ENCODE data around the gene TSTD1.
A peak's percentile ranks its signal among the peaks of the same experiment; 100 is the strongest.
"Not testable (repeated sequence)": the region's sequence is repeated elsewhere in the genome, so short reads cannot be mapped to it uniquely, and the experiment has no call there.

TSTD1 gene

DNA sequence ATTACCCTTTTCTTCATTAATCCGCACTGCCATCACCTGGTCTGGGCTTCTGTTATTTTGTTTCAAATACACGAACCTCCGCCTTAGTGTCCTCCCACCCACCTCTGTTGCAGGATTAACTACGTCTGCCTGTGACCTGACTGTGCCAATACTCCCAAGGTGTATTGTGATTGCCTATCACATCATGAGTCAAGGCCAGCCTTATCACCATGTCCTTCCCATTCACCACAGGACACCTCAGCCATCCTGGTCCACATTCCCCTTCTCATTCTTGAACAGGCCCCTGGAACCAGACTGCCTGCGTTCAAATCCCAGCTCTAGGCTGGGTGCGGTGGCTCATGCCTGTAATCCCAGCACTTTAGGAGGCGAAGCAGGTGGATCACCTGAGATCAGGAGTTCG is 32.2 kb downstream of the TSTD1 start:
- DNase-seq = no peak

DNA sequence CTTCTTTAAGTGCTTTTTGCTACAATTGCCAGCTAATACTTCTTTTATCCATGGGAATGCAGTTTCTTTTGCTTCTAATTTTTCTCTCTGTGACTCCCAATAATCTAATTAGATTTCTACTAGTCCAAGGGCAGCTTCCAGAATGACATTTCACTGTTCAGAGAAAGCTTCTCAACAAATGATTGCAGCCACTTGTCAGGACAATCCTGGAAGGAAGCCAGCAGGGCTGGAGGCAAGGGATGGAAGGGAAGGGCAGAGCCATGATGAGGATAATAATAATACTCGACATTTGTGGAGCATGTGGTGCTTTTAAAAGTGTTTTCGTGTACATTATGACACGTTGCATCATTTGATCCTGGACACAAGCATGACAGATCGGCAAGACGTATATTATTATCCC is 37.2 kb downstream of the TSTD1 start:
- no peak for DNase-seq

DNA sequence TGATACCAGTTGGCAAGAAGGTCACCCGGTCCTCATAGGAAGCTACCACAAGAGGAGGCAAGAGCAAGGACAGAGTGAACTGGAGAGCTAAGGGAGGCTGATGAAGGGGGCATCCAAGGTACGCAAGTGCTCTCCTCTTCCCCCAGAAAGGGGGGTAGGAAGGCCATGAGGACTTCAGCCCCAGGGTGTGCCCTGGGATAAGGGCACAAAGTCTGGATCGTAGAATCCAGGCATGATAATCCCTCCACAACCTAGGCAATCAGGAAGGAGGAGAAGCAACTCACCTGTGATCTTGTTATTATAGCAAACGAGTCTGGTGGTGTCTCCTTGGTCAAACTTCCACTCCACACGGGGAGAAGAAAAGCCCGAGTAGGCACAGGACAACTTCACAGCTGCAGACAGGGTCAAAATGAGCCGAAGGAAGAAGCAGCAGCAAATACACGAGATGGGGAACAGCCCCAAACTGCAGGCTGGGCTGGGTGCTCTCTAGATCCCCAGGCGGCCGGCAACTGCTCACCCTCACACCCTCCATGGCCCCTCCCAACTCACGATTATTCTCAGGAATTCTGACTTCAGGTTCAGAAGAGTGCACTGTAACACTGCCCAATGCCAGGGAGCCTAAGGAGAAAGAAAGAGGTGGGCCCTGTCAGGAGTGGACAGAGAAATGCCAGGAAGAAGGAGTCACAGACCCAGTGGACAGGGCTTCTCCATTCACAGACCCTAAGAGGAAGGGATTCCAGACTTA is 37.9 kb downstream of the TSTD1 start:
- DNase-seq = no peak

DNA sequence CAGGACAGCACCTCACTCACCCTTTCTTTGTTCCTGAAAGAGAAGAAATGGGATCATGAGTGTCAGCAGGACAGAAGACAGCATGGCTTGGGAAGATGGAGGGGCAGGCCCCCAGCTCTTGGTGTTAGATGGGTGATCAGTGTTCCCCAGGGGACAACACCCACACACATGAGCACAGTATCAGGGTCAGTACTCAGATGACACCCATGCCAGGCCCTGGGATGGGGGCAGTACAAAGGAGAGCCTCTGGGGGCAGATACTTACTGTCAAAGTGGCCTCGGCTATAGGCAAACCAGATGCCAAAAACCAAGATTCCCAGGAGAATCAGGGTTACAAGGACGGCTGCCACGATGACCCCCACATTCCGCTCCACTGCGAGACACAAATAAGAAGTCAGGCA is 39.4 kb downstream of the TSTD1 start:
- no peak for DNase-seq

DNA sequence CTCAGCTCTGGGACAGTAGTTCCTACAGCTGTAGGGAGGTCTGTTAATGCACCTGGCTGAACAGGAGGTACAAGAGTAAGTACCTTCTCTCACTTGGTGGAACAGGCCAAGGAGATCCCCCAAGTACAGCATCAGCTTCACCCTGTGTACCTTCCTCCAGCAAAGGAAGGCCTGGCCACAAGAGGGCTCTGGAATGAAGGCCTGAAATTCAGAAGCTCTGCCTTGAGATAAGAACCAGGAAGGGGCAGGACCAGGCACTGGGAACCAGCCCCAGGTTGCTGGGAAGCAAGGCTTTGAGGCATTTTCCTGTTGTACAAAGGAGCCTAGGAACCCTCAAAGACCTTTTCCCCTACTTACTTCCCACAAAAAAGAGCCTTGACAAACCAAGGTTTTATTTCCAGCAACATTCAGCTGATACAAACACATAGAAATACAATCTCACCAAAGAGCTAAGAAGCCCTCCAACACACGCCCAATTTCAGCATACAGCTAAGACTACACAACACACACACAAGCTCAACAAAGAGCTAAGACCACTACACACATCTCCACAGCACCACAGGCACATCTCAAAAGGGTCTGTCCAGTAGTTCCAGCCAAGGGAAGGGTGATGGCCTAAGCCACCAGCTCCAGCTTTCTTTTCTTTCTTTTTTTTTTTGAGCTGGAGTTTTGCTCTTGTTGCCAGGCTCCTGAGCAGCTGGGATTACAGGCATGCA is 41.3 kb downstream of the TSTD1 start:
- peak; percentile 65 for DNase-seq

DNA sequence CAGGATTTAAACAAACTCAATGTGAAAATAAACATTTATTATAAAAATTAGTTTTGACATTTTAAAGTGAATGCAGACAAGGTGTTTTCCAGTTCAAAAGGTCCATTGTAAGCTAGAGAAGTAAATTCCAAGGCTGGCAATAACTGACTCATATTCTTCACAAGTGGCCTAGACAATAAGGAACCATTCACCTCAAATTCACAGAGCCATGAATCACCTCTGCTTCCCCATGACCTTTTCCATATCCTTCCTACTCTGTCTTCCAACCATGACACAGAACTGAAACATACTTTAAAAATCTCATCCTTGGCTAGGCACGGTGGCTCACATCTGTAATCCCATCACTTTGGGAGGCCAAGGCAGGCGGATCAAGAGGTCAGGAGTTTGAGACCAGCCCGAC is 42.6 kb downstream of the TSTD1 start:
- no peak for DNase-seq

DNA sequence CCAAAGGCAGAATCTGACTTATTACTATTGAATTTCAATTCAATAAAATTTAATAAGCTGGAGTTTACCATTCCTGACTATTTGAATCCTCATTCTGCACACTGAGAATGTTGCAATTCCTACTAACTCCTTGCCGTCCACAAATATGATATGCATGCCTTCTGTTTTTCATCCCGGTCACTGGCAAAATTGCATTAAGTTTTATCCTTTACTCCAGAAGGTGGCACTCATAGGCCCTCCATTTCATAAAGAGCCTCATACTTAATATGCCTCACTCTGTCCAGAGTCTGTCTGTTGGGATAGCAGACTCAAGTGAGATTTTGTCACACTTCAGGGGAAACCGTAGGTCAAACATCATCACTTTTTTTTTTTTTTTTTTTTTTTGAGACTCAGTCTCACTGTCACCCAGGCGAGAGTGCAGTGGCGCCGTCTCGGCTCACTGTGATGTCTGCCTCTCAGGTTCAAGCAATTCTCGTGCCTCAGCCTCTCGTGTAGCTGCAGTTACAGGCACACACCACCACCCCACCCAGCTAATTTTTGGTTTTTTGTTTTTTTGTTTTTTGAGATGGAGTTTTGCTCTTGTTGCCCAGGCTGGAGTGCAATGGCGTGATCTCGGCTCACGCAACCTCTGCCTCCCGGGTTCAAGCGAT is 45.1 kb downstream of the TSTD1 start:
- DNase-seq = no peak

DNA sequence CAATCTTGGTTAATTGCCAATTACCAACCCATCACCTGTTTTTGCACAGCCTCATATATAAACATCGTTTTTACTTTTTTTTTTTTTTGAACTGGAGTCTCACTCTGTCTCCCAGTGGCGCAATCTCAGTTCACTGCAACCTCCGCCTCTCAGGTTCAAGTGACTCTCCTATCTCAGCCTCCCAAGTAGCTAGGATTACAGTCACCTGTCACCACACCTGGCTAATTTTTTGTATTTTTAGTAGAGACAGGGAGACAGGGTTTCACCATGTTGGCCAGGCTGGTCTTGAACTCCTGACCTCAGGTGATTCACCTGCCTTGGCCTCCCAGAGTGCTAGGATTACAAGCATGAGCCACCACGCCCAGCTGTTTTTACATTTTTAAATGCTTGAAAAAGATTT is 46.7 kb downstream of the TSTD1 start:
- DNase-seq = not testable (repeated sequence)

Measured in CD4-positive, alpha-beta T cell treated with Interleukin-6 for 4 hours (primary cell).